Measurements from ENCODE around the gene GRAMD1B.

GRAMD1B gene

GRCh38 chr11:123475469-123475868 is 45.4 kb downstream of the GRAMD1B start:
- DNase-seq (ENCODE audit: low spot score), result peak; percentile 44

- DNase-seq (ENCODE audit: low spot score), result no peak
Measured at GRCh38 chr11:123477205-123477907, 47.3 kb downstream of the GRAMD1B start.

- peak; percentile 87 for DNase-seq (ENCODE audit: low spot score)
Measured at GRCh38 chr11:123478352-123478987, 48.4 kb downstream of the GRAMD1B start.

- no peak for DNase-seq (ENCODE audit: low spot score)
Measured at GRCh38 chr11:123479048-123479837, 49.2 kb downstream of the GRAMD1B start.

GRCh38 chr11:123480290-123480815 is 50.3 kb downstream of the GRAMD1B start:
- no peak for DNase-seq (ENCODE audit: low spot score)

GRCh38 chr11:123480882-123481281 is 50.8 kb downstream of the GRAMD1B start:
- DNase-seq (ENCODE audit: low spot score), result no peak

GRCh38 chr11:123481640-123482039 is 51.6 kb downstream of the GRAMD1B start:
- no peak for DNase-seq (ENCODE audit: low spot score)

- no peak for DNase-seq (ENCODE audit: low spot score)
Measured at GRCh38 chr11:123482218-123482617, 52.1 kb downstream of the GRAMD1B start.

- DNase-seq (ENCODE audit: low spot score), result no peak
Measured at GRCh38 chr11:123483058-123483457, 53.0 kb downstream of the GRAMD1B start.

- no peak for DNase-seq (ENCODE audit: low spot score)
Measured at GRCh38 chr11:123483466-123483865, 53.4 kb downstream of the GRAMD1B start.

GRCh38 chr11:123484448-123484847 is 54.4 kb downstream of the GRAMD1B start:
- no peak for DNase-seq (ENCODE audit: low spot score)

- DNase-seq (ENCODE audit: low spot score), result no peak
Measured at GRCh38 chr11:123487157-123487744, 57.2 kb downstream of the GRAMD1B start.

GRCh38 chr11:123490527-123490926 is 60.5 kb downstream of the GRAMD1B start:
- no peak for DNase-seq (ENCODE audit: low spot score)

GRCh38 chr11:123491241-123491640 is 61.2 kb downstream of the GRAMD1B start:
- DNase-seq (ENCODE audit: low spot score), result no peak

- DNase-seq (ENCODE audit: low spot score), result no peak
Measured at GRCh38 chr11:123493349-123494063, 63.4 kb downstream of the GRAMD1B start.

GRCh38 chr11:123494195-123495050 is 64.4 kb downstream of the GRAMD1B start:
- no peak for DNase-seq (ENCODE audit: low spot score)

GRCh38 chr11:123504401-123504800 is 74.3 kb downstream of the GRAMD1B start:
- DNase-seq (ENCODE audit: low spot score), result no peak

- peak; percentile 29 for DNase-seq (ENCODE audit: low spot score)
Measured at GRCh38 chr11:123505546-123506299, 75.7 kb downstream of the GRAMD1B start.

- DNase-seq (ENCODE audit: low spot score), result no peak
Measured at GRCh38 chr11:123507043-123507442, 77.0 kb downstream of the GRAMD1B start.

Data from pons (tissue), 1 donor.